Muscle layer of duodenum (tissue), 2 donors: ENCODE results near the gene NLRC5.
"Not testable (repeated sequence)": the region's sequence is repeated elsewhere in the genome, so short reads cannot be mapped to it uniquely, and the experiment has no call there.

ENCODE experiments used
- H3K27ac ChIP-seq: one replicate; pipeline ENCODE4 v1.7.0; 2013; ENCODE audit warnings: mild to moderate bottlenecking, low read length
- H3K27me3 ChIP-seq: one replicate; pipeline ENCODE4 v1.7.0; 2013; ENCODE audit warnings: low read depth, mild to moderate bottlenecking, control low read depth, low read length
- H3K36me3 ChIP-seq, 2 donors: one replicate each; pipeline ENCODE4 v1.7.0; 2013; ENCODE audit warnings: low read length in 2 of 2, control low read depth in 1 of 2, mild to moderate bottlenecking in 1 of 2; ENCODE audit not compliant: insufficient read depth in 2 of 2, control insufficient read depth in 1 of 2
- H3K4me1 ChIP-seq, 2 donors: one replicate each; pipeline ENCODE4 v1.7.0; 2013; ENCODE audit warnings: low read length in 2 of 2, mild to moderate bottlenecking in 2 of 2, control low read depth in 1 of 2, moderate library complexity in 1 of 2; ENCODE audit not compliant: insufficient read depth in 2 of 2, control insufficient read depth in 1 of 2
- H3K4me3 ChIP-seq, 2 donors: one replicate each; pipeline ENCODE4 v1.7.0; 2013; ENCODE audit warnings: low read length in 2 of 2, low read depth in 1 of 2, mild to moderate bottlenecking in 1 of 2
- H3K9me3 ChIP-seq, 2 donors: one replicate each; pipeline ENCODE4 v1.7.0; 2013; ENCODE audit warnings: low read length in 2 of 2, control low read depth in 1 of 2, mild to moderate bottlenecking in 1 of 2; ENCODE audit not compliant: control insufficient read depth in 1 of 2
- donor health status: healthy.

The NLRC5 gene

DNA sequence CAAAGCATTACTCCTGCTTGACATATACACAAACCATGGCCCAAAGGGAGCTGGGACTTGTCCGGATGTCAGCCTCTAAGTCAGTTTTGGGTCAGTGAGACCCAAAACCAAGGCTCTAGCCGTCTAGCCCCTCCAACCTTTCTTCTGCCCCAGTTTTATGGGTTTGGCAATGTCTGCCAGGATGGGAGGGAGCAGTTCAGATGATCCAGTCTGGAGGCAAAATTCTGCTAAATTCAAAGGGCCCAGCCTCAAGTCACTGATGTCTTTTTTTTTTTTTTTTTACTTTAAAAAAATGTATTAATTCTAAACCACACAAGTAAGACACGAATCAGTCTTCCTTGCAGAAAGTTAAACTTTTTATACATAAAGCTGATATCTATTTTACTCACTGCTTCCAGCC is 8.6 kb downstream of the NLRC5 start:
- H3K27me3 ChIP-seq = no peaks in the 10 kb centered on the region
- peaks cover 0 to 6% of the 10 kb centered on the region in 2 donors for H3K36me3 ChIP-seq
- H3K9me3 ChIP-seq = no peaks in the 10 kb centered on the region
- H3K27ac ChIP-seq = no peak overlapping the region
- H3K4me1 ChIP-seq = peaks cover 0 to 3% of the 10 kb centered on the region in 2 donors
- H3K4me3 ChIP-seq = no peak overlapping the region

DNA sequence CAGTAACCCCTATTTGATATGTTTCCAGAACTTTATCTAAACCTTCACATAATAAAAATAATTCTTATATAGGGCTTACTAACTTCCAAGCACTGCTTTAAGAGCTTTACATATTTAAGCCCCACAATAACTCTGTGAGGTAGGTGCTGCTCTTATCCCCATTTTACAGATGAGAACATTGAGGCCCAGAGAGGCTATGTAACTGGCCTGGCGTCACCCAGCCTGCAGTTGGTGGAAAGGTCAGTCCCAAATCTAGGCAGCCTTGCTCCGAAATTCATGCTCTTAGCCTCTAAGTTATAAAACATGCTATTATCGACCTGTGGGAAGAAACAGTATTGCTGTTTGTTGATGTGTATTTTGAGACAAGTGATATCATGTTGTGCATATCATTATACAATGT is 9.0 kb downstream of the NLRC5 start:
- Histone ChIP-seq H3K27ac (no peak overlapping the region), H3K27me3 (no peaks in the 10 kb centered on the region), H3K4me1 (peaks cover 0 to 3% of the 10 kb centered on the region in 2 donors), H3K9me3 (no peaks in the 10 kb centered on the region), H3K4me3 (no peak overlapping the region), H3K36me3 (peaks cover 0 to 6% of the 10 kb centered on the region in 2 donors)

GRCh38 chr16:56998861-56999260 is 9.5 kb downstream of the NLRC5 start:
- H3K4me3 ChIP-seq = no peak overlapping the region
- peaks cover 0 to 3% of the 10 kb centered on the region in 2 donors for H3K4me1 ChIP-seq
- H3K9me3 ChIP-seq = no peaks in the 10 kb centered on the region
- H3K36me3 ChIP-seq = peaks cover 0 to 6% of the 10 kb centered on the region in 2 donors
- H3K27ac ChIP-seq = no peak overlapping the region
- H3K27me3 ChIP-seq = no peaks in the 10 kb centered on the region

GRCh38 chr16:56999409-57000270 is 10.3 kb downstream of the NLRC5 start:
- Histone ChIP-seq H3K27ac (peak overlapping the region; percentile 34), H3K36me3 (peaks cover 0 to 11% of the 10 kb centered on the region in 2 donors), H3K27me3 (no peaks in the 10 kb centered on the region), H3K4me3 (no peak overlapping the region), H3K9me3 (no peaks in the 10 kb centered on the region), H3K4me1 (peaks cover 0 to 3% of the 10 kb centered on the region in 2 donors)

DNA sequence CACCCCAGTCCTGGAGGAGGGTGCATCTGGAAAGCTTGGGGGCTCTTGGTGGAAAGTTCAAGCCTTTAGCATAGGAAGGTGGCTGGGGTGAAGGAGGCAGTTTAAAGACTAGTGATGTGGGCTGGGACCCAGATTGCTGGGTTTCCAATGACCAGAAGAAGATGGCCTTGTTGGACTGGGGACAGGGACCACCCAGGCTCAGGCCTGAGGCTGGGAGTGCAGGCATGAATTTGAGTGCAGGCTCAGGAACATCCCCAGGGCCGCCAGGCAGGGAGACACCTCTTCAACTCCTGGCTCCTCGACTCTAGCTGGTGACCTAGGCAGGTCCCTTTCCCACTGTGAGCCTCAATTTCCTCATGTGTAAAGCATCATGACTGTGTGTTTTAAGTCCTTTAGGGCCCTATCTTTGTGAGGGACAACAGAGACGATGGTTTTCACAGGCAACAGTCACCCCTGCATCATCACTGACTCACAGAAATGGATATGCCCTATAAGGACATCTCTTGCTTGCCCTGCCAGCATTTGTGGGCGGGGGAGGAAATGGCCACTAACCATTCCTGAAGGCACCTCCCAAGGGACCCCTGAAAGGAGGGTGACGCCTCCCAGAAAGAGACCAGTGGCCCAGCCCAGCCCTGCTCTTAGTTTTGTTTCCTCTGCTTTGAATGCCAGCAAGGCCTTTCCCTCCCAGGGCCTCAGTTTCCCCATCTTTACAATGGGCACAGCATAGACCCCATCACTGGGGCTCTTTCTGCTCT is 11.1 kb downstream of the NLRC5 start:
- H3K9me3 ChIP-seq = no peaks in the 10 kb centered on the region
- peaks cover 0 to 3% of the 10 kb centered on the region in 2 donors for H3K4me1 ChIP-seq
- H3K27ac ChIP-seq = peak overlapping the region; percentile 34
- H3K27me3 ChIP-seq = no peaks in the 10 kb centered on the region
- H3K36me3 ChIP-seq = peaks cover 0 to 13% of the 10 kb centered on the region in 2 donors
- no peak overlapping the region for H3K4me3 ChIP-seq

DNA sequence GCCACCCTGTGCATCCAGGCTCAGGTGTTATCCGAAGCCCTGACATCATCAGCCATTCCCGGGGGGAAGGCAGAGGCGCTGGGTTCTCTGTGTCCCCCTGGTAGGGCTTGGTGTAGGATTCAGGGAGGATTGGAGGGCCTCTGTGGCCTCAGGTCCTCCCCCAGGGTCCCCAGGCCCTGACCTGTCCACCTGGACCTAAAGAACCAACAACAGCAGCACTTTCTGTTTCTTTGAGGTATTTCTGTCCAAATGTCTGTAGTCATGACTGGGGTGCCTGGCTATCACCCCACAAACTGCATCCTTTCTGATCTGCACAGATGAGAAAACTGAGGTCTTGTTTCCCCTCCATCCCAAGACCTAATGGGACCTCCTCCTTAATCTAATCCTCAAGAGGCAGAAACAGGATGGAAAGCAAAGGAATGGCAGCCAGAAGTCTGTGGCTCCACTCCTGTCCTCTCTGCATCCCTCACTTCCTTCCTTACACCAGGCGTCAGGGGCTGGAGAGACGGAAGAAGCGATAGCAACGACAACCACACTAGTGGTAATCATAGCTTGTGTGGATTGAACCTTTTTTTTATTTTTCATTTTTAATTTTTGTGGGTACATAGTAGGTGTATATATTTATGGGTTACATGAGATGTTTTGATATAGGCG is 11.8 kb downstream of the NLRC5 start:
- peaks cover 0 to 3% of the 10 kb centered on the region in 2 donors for H3K4me1 ChIP-seq
- H3K36me3 ChIP-seq = peaks cover 0 to 7% of the 10 kb centered on the region in 2 donors
- H3K9me3 ChIP-seq = no peaks in the 10 kb centered on the region
- H3K27ac ChIP-seq = no peak overlapping the region
- H3K27me3 ChIP-seq = no peaks in the 10 kb centered on the region
- H3K4me3 ChIP-seq = no peak overlapping the region

GRCh38 chr16:57003439-57004386 is 14.4 kb downstream of the NLRC5 start:
- Histone ChIP-seq H3K9me3 (no peaks in the 10 kb centered on the region), H3K27me3 (no peaks in the 10 kb centered on the region), H3K4me1 (peaks cover 0 to 3% of the 10 kb centered on the region in 2 donors), H3K36me3 (peaks cover 0 to 7% of the 10 kb centered on the region in 2 donors), H3K4me3 (no peak overlapping the region), H3K27ac (no peak overlapping the region)

DNA sequence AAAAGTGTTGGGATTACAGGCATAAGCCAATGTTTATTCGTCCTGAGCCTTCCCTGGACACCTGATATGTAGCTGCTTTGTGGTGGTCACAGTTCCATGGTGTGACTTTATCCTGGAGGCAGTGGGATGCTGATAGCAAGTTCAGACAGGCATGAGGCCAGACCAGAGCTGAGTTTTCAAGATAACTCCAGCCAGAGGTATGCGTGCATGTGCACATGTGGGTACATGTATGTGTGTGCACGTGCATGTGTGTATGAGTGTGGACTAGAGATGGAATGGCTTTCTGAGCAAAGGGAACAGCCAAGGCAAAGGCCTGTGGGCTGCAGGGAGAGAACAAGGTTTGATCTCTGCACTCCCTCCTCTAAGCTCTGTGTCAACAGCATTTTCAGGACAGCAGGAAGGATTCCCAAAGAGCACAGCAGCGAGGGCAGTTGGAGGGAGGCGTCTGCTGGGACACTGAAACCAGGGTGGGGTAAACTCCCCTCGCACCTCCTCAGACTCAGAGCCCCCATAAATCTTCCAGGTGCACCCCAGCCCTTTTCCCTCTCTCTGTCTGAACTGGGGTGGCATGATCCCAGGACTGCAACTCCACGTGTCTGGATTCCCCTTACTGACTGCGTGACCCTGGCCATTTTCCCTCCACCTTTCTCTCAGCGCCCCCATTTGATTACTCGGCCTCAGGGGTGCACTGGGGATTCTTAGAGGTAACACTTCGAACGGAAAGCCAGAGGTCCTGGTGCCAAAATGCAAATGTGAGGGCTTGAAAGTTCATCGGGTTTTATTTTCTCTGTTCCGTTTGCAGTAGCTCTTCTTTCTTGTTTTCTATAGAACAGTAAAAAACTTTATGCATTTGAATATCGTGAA is 15.3 kb downstream of the NLRC5 start:
- Histone ChIP-seq H3K36me3 (peaks cover 0 to 7% of the 10 kb centered on the region in 2 donors), H3K4me3 (no peak overlapping the region), H3K4me1 (peaks cover 0 to 3% of the 10 kb centered on the region in 2 donors), H3K27me3 (no peaks in the 10 kb centered on the region), H3K27ac (no peak overlapping the region), H3K9me3 (no peaks in the 10 kb centered on the region)

GRCh38 chr16:57005597-57005996 is 16.2 kb downstream of the NLRC5 start:
- not testable (repeated sequence) for H3K27ac ChIP-seq, H3K27me3 ChIP-seq, H3K4me1 ChIP-seq, H3K9me3 ChIP-seq, H3K4me3 ChIP-seq, H3K36me3 ChIP-seq

DNA sequence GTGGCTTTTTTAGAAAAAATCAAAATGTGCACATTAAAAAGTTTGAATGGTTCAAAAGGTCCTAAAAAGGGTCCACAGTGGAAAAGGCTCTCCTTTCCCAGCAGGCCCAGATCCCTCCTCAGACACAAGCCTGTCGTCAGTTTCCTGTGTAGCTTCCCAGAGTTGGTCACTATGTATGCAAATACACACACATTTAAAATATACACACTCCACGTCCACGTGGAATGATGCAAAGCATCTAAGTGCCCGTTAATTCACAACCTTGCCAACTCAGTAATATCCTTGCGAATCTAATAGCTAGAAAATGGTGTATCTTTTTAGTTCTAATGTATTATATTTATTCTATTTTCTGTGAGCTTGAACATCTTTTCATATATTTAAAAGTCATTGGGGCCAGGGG is 17.7 kb downstream of the NLRC5 start:
- H3K36me3 ChIP-seq = peaks cover 0 to 7% of the 10 kb centered on the region in 2 donors
- no peaks in the 10 kb centered on the region for H3K27me3 ChIP-seq
- H3K27ac ChIP-seq = no peak overlapping the region
- H3K9me3 ChIP-seq = no peaks in the 10 kb centered on the region
- no peaks in the 10 kb centered on the region for H3K4me1 ChIP-seq
- no peak overlapping the region for H3K4me3 ChIP-seq
